HL-60 (cell line): ENCODE results near the gene EGFR.

ENCODE experiments used
- DNase-seq, 2 experiments: peaks; one replicate each; pipeline ENCODE4 v3.0.0-alpha.2; 2010 to 2020; ENCODE audit warnings: low read depth in 1 of 2, low spot score in 1 of 2
- H3K27ac ChIP-seq: fragments of 250-450 bp; sonication (Bioruptor Pico); replicated peaks from 2 replicates; pipeline ENCODE4 v1.5.1; 2020; ENCODE audit warnings: mild to moderate bottlenecking, moderate library complexity
- H3K27me3 ChIP-seq: fragments of 250-450 bp; sonication (Bioruptor Pico); 2 replicates; pipeline ENCODE4 v1.5.1; 2021; ENCODE audit warnings: mild to moderate bottlenecking, moderate library complexity; ENCODE audit not compliant: insufficient read depth, poor library complexity, severe bottlenecking
- H3K4me3 ChIP-seq: replicated peaks from 2 replicates; pipeline ENCODE4 v1.5.1; 2011; ENCODE audit warnings: mild to moderate bottlenecking, control low read depth, low read length; ENCODE audit not compliant: insufficient read depth
- CTCF ChIP-seq: IDR thresholded peaks from one replicate; pipeline ENCODE4 v1.5.1; 2011; ENCODE audit warnings: low read length, control low read depth, inconsistent platforms; ENCODE audit not compliant: insufficient read depth
- GABPA ChIP-seq: IDR thresholded peaks from 2 replicates; pipeline ENCODE4 v1.6.1; 2012; ENCODE audit warnings: low read depth
- POLR2AphosphoS5 ChIP-seq: IDR thresholded peaks from 2 replicates; pipeline ENCODE4 v1.6.1; 2012; ENCODE audit warnings: low read depth
- REST ChIP-seq: IDR thresholded peaks from 2 replicates; pipeline ENCODE4 v1.6.1; 2012; ENCODE audit warnings: low read depth; ENCODE audit not compliant: insufficient replicate concordance
- SPI1 ChIP-seq: IDR thresholded peaks from 2 replicates; pipeline ENCODE4 v1.6.1; 2012; ENCODE audit warnings: low read depth, mild to moderate bottlenecking, borderline replicate concordance

The EGFR gene

GRCh38 chr7:55163733-55164132, 144.9 kb downstream of the EGFR start:
- no peaks in the 10 kb centered on the region for H3K27me3 ChIP-seq
- TF ChIP-seq REST (no peak), CTCF (no peak), GABPA (no peak), POLR2AphosphoS5 (no peak), SPI1 (no peak)
- H3K27ac ChIP-seq = no peak overlapping the region
- H3K4me3 ChIP-seq = no peak overlapping the region
- no peak for DNase-seq

GRCh38 chr7:55164527-55164926, 145.7 kb downstream of the EGFR start:
- Histone ChIP-seq H3K27me3 (no peaks in the 10 kb centered on the region), H3K27ac (no peak overlapping the region), H3K4me3 (no peak overlapping the region)
- TF ChIP-seq REST = no peak
- TF ChIP-seq SPI1 = no peak
- no peak for TF ChIP-seq CTCF
- no peak for TF ChIP-seq GABPA
- no peak for TF ChIP-seq POLR2AphosphoS5
- DNase-seq = no peak

- H3K4me3 ChIP-seq = no peak overlapping the region
Measured at GRCh38 chr7:55165176-55165861, 146.5 kb downstream of the EGFR start.

More at GRCh38 chr7:55165176-55165861, 146.5 kb downstream of the EGFR start:
- TF ChIP-seq POLR2AphosphoS5 (no peak), GABPA (no peak), SPI1 (no peak), CTCF (no peak), REST (no peak)
- DNase-seq = no peak
- no peaks in the 10 kb centered on the region for H3K27me3 ChIP-seq
- no peak overlapping the region for H3K27ac ChIP-seq
